ENCODE measurements around the gene NKX6-2. TPM values are rescaled to one million over a fixed set of nuclear protein-coding genes. Genes with fewer than 3 reads are reported as not detected.
A peak's percentile ranks its signal among the peaks of the same experiment; 100 is the strongest.

NKX6-2 gene
- total and polyA plus RNA-seq, 11 donors, result 0.03 to 0.27 TPM; not detected in 9

DNA sequence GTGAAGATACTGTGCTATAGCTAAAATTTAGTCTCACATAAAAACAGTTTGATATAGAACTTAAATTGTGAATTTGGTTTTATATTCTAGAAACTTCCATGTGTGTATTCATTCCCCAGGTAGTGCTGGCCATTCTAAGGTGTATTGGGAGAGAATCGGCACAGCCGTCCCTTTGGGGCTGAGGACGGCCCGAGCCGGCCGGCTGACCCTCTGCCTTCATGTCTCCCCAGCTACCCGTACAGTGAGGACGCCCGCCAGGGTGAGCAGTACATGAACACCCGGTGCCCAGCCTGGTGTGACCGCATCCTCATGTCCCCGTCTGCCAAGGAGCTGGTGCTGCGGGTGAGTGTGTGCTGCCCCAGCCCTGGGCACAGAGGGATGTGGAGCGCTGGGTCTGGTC lies 8.5 kb downstream of the NKX6-2 start:
- 94 to 100% (median 97%) methylated on average over 12 to 14 of the region's 14 CpGs for WGBS, 4 donors
- DNase-seq, result no peak
- Histone ChIP-seq H3K27me3 (no peaks in the 10 kb centered on the region), H3K36me3 (peaks cover 0 to 67% (median 46%) of the 10 kb centered on the region in 9 donors), H3K27ac (no peak overlapping the region), H3K4me1 (no peaks in the 10 kb centered on the region), H3K4me3 (no peak overlapping the region), H3K9me3 (no peaks in the 10 kb centered on the region)
- no peak for ATAC-seq
- TF ChIP-seq, protein P1, sequence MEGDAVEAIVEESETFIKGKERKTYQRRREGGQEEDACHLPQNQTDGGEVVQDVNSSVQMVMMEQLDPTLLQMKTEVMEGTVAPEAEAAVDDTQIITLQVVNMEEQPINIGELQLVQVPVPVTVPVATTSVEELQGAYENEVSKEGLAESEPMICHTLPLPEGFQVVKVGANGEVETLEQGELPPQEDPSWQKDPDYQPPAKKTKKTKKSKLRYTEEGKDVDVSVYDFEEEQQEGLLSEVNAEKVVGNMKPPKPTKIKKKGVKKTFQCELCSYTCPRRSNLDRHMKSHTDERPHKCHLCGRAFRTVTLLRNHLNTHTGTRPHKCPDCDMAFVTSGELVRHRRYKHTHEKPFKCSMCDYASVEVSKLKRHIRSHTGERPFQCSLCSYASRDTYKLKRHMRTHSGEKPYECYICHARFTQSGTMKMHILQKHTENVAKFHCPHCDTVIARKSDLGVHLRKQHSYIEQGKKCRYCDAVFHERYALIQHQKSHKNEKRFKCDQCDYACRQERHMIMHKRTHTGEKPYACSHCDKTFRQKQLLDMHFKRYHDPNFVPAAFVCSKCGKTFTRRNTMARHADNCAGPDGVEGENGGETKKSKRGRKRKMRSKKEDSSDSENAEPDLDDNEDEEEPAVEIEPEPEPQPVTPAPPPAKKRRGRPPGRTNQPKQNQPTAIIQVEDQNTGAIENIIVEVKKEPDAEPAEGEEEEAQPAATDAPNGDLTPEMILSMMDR (IDR thresholded peaks at IDR 0.05), result no peak
- no peak for TF ChIP-seq POLR2A (IDR thresholded peaks at IDR 0.05)
- intact Hi-C loops (cut with DNase I), result no loop called here

DNA sequence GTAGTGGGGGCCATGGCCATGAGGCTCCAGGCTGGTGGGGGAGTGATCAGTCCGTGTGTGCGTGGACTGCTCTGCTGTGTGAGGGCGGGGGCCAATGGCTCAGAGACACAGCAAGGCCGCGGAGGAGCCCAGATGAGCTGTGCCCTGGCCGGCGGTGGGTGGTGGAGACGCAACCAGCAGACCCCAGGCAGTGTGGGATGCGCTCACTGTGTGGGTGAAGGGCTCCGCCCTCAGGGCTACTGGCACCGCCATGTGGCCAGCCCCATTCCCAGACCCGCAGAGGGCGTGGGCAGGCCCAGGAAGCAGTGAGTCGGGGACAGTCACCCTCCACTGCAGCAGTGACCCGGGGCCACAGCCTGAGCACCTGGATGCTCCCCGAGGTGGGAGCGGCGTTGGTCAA lies 9.1 kb downstream of the NKX6-2 start:
- Histone ChIP-seq H3K27me3 (no peaks in the 10 kb centered on the region), H3K4me3 (no peak overlapping the region), H3K9me3 (no peaks in the 10 kb centered on the region), H3K36me3 (peaks cover 0 to 61% (median 40%) of the 10 kb centered on the region in 9 donors), H3K27ac (no peak overlapping the region), H3K4me1 (no peaks in the 10 kb centered on the region)
- 88 to 95% (median 93%) methylated on average over 16 to 18 of the region's 18 CpGs for WGBS, 4 donors
- intact Hi-C loops (cut with DNase I), result no loop called here
- no peak for DNase-seq
- no peak for TF ChIP-seq POLR2A (IDR thresholded peaks at IDR 0.05)
- TF ChIP-seq, protein P1 (IDR thresholded peaks at IDR 0.05), result no peak
- peak in 1 of 4 donors; percentile 13 for ATAC-seq

DNA sequence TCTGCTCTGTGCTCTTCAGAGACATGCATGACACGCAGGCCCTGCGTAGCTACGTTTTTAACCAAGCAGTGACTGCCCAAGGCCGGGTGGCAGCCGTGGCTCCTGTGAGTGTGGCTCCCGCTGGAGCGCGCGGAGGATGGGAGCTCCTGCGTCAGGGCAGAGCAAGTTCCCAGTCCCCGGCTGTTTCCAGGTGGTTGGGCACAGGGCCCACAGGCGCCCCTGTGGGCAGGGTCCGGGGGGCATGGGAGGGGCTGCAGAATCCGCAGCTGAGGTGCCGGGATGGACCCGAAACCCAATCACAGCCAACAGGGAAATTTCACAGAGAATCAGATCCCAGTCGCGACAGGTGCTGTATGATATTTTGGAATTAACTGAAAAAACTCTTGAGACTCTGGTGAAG lies 9.8 kb downstream of the NKX6-2 start:
- no peak for ATAC-seq
- Histone ChIP-seq H3K4me3 (no peak overlapping the region), H3K27ac (no peak overlapping the region), H3K9me3 (no peaks in the 10 kb centered on the region), H3K27me3 (no peaks in the 10 kb centered on the region), H3K36me3 (peaks cover 0 to 54% (median 35%) of the 10 kb centered on the region in 9 donors), H3K4me1 (no peaks in the 10 kb centered on the region)
- intact Hi-C loops (cut with DNase I), result no loop called here
- DNase-seq, result no peak
- 95 to 99% (median 96%) methylated on average over 12 to 18 of the region's 18 CpGs for WGBS, 4 donors
- TF ChIP-seq, protein P1 (IDR thresholded peaks at IDR 0.05), result no peak
- no peak for TF ChIP-seq POLR2A (IDR thresholded peaks at IDR 0.05)

- no peaks in the 10 kb centered on the region for H3K27me3 ChIP-seq
- 71 to 81% (median 74%) methylated on average over 12 to 22 of the region's 22 CpGs for WGBS, 4 donors
- no peaks in the 10 kb centered on the region for H3K9me3 ChIP-seq
- H3K27ac ChIP-seq, result no peak overlapping the region
- no peak overlapping the region for H3K4me3 ChIP-seq
- DNase-seq (no peak), ATAC-seq (peak in 3 of 4 donors; percentile 16 to 37 (median 33))
- TF ChIP-seq, protein P1 (IDR thresholded peaks at IDR 0.05), result no peak
- no peak for TF ChIP-seq POLR2A (IDR thresholded peaks at IDR 0.05)
- no peaks in the 10 kb centered on the region for H3K4me1 ChIP-seq
- H3K36me3 ChIP-seq, result peaks cover 0 to 47% (median 34%) of the 10 kb centered on the region in 9 donors
- intact Hi-C loops (cut with DNase I), result no loop called here
These were observed 10.8 kb downstream of the NKX6-2 start for GRCh38 chr10:132774902-132775863.
